ENCODE results near the gene LRRC40. TPM values are rescaled to one million over a fixed set of nuclear protein-coding genes. Genes with fewer than 3 reads are reported as not detected.
A peak's percentile ranks its signal among the peaks of the same experiment; 100 is the strongest.

The LRRC40 gene
- total and polyA plus RNA-seq, 8 donors: 12.0 to 28.8 (median 24.3) TPM

DNA sequence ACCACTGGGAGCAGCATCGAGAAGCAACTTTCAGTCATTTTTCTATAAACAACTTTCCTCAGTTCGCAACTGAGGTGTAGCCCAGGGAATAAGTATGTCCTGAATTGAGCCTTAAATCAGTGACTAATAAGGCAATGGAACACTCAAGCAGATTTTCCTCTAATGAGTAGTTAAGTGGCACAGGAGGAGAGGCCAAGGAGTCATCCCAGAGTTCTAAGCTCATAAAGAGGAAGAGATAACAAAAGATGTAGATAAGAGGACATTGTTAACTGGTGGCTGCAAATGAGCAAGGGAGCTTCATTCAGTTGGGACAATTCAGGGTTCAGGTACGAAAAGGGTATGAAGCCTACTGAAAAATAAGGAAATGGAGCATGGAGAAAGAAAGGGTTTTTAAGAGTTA, 64.5 kb downstream of the LRRC40 start:
- Histone ChIP-seq H3K4me3 (no peak overlapping the region), H3K9me3 (no peaks in the 10 kb centered on the region), H3K27me3 (no peaks in the 10 kb centered on the region), H3K4me1 (no peaks in the 10 kb centered on the region), H3K27ac (peak overlapping the region; percentile 20 to 54), H3K36me3 (peaks cover 0 to 17% of the 10 kb centered on the region in 2 donors)
- DNase-seq (no peak), ATAC-seq (no peak)
- TF ChIP-seq, protein P1, sequence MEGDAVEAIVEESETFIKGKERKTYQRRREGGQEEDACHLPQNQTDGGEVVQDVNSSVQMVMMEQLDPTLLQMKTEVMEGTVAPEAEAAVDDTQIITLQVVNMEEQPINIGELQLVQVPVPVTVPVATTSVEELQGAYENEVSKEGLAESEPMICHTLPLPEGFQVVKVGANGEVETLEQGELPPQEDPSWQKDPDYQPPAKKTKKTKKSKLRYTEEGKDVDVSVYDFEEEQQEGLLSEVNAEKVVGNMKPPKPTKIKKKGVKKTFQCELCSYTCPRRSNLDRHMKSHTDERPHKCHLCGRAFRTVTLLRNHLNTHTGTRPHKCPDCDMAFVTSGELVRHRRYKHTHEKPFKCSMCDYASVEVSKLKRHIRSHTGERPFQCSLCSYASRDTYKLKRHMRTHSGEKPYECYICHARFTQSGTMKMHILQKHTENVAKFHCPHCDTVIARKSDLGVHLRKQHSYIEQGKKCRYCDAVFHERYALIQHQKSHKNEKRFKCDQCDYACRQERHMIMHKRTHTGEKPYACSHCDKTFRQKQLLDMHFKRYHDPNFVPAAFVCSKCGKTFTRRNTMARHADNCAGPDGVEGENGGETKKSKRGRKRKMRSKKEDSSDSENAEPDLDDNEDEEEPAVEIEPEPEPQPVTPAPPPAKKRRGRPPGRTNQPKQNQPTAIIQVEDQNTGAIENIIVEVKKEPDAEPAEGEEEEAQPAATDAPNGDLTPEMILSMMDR (IDR thresholded peaks at IDR 0.05): no peak
- intact Hi-C loops (cut with DNase I): no loop called here

DNA sequence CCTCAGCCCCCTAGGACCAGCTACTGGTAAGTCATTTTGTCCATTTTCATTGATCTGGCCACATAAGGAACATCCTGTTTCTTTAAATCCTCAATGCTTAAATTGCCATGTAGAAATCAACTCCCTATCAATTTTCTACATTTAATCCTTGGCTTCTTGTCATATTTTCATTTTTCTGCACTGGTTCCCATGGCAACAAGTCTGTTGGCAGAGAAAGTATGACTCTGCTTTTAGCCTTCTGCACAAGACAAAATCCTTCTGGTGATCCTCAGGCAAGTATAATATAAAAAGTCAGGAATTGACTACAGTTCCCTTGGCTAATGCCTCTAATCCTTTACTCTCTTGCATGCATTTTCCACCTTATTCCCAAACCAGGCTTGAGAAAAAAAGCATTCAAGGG, 65.0 kb downstream of the LRRC40 start:
- Histone ChIP-seq H3K36me3 (peaks cover 0 to 12% of the 10 kb centered on the region in 2 donors), H3K27ac (peak overlapping the region; percentile 20 to 54), H3K4me1 (no peaks in the 10 kb centered on the region), H3K9me3 (no peaks in the 10 kb centered on the region), H3K27me3 (no peaks in the 10 kb centered on the region), H3K4me3 (no peak overlapping the region)
- DNase-seq: peak in 2 of 4 donors; percentile 90 to 93
- ATAC-seq: peak; percentile 41
- TF ChIP-seq, protein P1 (IDR thresholded peaks at IDR 0.05): no peak
- intact Hi-C loops (cut with DNase I): no loop called here

DNA sequence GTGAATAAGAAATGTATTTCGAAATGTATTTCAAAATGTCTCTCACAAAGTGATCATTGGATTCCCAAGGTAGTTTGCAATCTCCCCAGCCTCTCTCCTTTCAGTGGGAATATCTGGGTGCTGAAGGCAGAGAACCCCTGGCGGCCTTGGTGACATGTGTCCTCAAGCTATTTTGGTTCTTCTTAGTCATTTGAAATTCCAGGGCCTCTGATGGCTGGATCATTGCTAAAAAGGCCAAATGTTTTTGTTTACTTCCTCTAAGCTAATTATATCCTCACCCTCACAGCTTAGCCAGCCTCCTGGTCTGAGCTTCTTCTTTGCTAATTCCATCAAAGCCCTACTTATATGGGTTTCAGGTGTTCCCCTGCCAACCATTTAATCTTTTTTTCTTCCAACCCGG, 71.2 kb downstream of the LRRC40 start:
- intact Hi-C loops (cut with DNase I): loop anchor here in 1 of 2 donors (10.0 kb wide), 1 partner anchor 371 kb away; no protein-coding TSS in a partner anchor

DNA sequence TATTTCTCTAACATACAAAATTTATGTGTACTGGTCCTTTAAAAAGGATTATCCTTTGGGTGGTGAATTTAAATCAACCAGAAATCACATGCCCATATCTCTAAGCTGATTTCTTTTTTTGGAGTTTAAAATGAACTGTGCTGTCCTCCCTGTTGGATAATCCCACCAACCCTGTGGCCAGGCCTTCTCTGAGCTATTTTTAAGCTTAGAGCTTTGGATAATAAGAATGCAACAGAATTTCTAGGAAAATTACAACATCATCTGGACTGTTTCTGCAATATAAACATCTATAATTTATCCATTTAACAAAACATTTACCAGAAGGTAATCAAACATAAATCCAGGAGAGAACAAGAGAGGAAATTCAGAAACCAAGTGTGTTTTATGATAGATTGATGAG, 88.3 kb downstream of the LRRC40 start:
- no peak for ATAC-seq
- intact Hi-C loops (cut with DNase I): no loop called here

More for the DNA sequence above, 71.2 kb downstream of the LRRC40 start:
- TF ChIP-seq, protein P1 (IDR thresholded peaks at IDR 0.05): no peak
- no peak overlapping the region for H3K27ac ChIP-seq
- no peaks in the 10 kb centered on the region for H3K36me3 ChIP-seq
- H3K4me3 ChIP-seq: no peak overlapping the region
- H3K4me1 ChIP-seq: no peaks in the 10 kb centered on the region
- DNase-seq (no peak), ATAC-seq (no peak)
- H3K27me3 ChIP-seq: peaks cover 0 to 4% of the 10 kb centered on the region in 2 donors
- H3K9me3 ChIP-seq: no peaks in the 10 kb centered on the region

DNA sequence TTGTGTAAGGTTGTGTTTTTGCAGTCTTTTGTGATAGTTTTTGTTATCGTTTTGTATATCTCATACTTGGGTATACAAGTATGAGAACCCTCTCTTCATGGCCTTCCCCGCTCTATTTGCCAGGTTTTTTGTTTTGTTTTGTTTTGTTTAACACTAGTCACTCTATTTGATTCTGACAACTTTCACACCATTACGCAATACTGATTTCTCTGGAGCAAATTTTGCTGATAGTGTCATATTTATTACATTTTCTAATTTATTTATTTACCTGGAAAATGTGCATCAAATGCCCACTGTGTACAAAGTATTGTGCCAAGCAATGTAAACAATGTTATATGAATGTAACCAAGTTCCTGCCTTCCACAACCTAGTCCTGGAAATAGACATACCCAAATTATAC, 90.1 kb downstream of the LRRC40 start:
- intact Hi-C loops (cut with DNase I): no loop called here
- TF ChIP-seq, protein P1 (IDR thresholded peaks at IDR 0.05): no peak
- no peaks in the 10 kb centered on the region for H3K36me3 ChIP-seq
- no peaks in the 10 kb centered on the region for H3K4me1 ChIP-seq
- DNase-seq (no peak), ATAC-seq (no peak)
- H3K27ac ChIP-seq: no peak overlapping the region
- no peak overlapping the region for H3K4me3 ChIP-seq
- no peaks in the 10 kb centered on the region for H3K27me3 ChIP-seq
- no peaks in the 10 kb centered on the region for H3K9me3 ChIP-seq

More for the DNA sequence above, 88.3 kb downstream of the LRRC40 start:
- no peaks in the 10 kb centered on the region for H3K4me1 ChIP-seq
- TF ChIP-seq, protein P1 (IDR thresholded peaks at IDR 0.05): no peak
- no peak overlapping the region for H3K4me3 ChIP-seq
- H3K9me3 ChIP-seq: no peaks in the 10 kb centered on the region
- H3K27me3 ChIP-seq: no peaks in the 10 kb centered on the region
- peak in 1 of 4 donors; percentile 61 for DNase-seq
- no peak overlapping the region for H3K27ac ChIP-seq
- no peaks in the 10 kb centered on the region for H3K36me3 ChIP-seq
